Stomach (tissue), 9 donors: ENCODE data around the gene SEC23A. TPM values are rescaled to one million over a fixed set of nuclear protein-coding genes. Genes with fewer than 3 reads are reported as not detected.
"Not testable (repeated sequence)": the region's sequence is repeated elsewhere in the genome, so short reads cannot be mapped to it uniquely, and the experiment has no call there.

ENCODE experiments used
- DNase-seq, 2 donors: peaks; one replicate each; pipeline versions ENCODE4 v3.0.0 to v3.0.0-alpha.2; 2013 to 2019
- H3K27ac ChIP-seq, 5 donors: fragments of 200-600 bp in 4 of 5; sonication (generic) in 4 of 5; one replicate each; pipeline ENCODE4 v1.5.1; 2013 to 2019; ENCODE audit warnings: mild to moderate bottlenecking in 1 of 5, moderate library complexity in 1 of 5
- H3K27me3 ChIP-seq, 3 donors: fragments of 200-600 bp; sonication (generic); one replicate each; pipeline ENCODE4 v1.5.1; 2017 to 2019; ENCODE audit warnings: mixed run types in 1 of 3
- H3K36me3 ChIP-seq, 4 donors: fragments of 200-600 bp; sonication (generic); 1 replicate in 3 of 4; 2 replicates in 1 of 4; pipeline ENCODE4 v1.5.1; 2016 to 2019
- H3K4me1 ChIP-seq, 4 donors: fragments of 200-600 bp; sonication (generic); one replicate each; pipeline ENCODE4 v1.5.1; 2016 to 2019
- H3K4me3 ChIP-seq, 4 donors: fragments of 200-600 bp; sonication (generic) in 3 of 4; one replicate each; pipeline ENCODE4 v1.5.1; 2016 to 2019; ENCODE audit warnings: mild to moderate bottlenecking in 1 of 4
- H3K9me3 ChIP-seq, 4 donors: fragments of 200-600 bp; sonication (generic); one replicate each; pipeline ENCODE4 v1.5.1; 2016 to 2019
- EP300 ChIP-seq: sonication (generic); formaldehyde crosslinking; IDR thresholded peaks from one replicate; pipeline ENCODE4 v1.6.1; 2017; ENCODE audit warnings: antibody characterized with exemption
- POLR2A ChIP-seq, 4 donors: fragments of 450-650 bp; IDR thresholded peaks; one replicate each; pipeline ENCODE4 v1.6.1; 2016; ENCODE audit warnings: antibody characterized with exemption in 4 of 4, control low read depth in 2 of 4, mild to moderate bottlenecking in 1 of 4, moderate library complexity in 1 of 4
- POLR2AphosphoS5 ChIP-seq, 3 donors: sonication (generic); formaldehyde crosslinking; IDR thresholded peaks; one replicate each; pipeline ENCODE4 v1.6.1; 2016; ENCODE audit warnings: antibody characterized with exemption in 3 of 3
- WGBS, 5 donors: extraction: QIAGEN DNeasy Blood & Tissue Kit in 3 of 5; methylation state at CpG; one replicate each; pipeline versions ENCODE4 v1.1.5 to v1.1.7; 2013 to 2018; 5-methylcytosine and 5-hydroxymethylcytosine counted together
- intact Hi-C: fragments of 100-400 bp; cut with DNase I; formaldehyde crosslinking; loops from one replicate; pipeline ENCODE4 v1.15.1; 2023; ENCODE audit warnings: low total_unique reads
- polyA plus RNA-seq, 3 donors: library from polyadenylated mRNA; stranded (reverse); fragments of 200-250 nt; gene quantifications; one replicate each; pipeline ENCODE4 v1.2.3, GENCODE V29; 2013
- total RNA-seq, 5 donors: library from RNA; depleted of rRNA; stranded (reverse); fragments of >200 nt; gene quantifications; one replicate each; pipeline versions ENCODE4 v1.1.0 to v1.2.3, GENCODE V29; 2014 to 2016
- TF ChIP-seq, protein P1 (sequence below), 7 experiments: fragments of 450-650 bp in 4 of 7; fragments of 200-600 bp in 3 of 7; sonication (generic) in 3 of 7; IDR thresholded peaks; one replicate each; pipeline ENCODE4 v1.5.1; 2016 to 2019; ENCODE audit warnings: antibody characterized with exemption in 7 of 7, control low read depth in 2 of 7, mild to moderate bottlenecking in 1 of 7
- donor health status: healthy with polysubstance abuse.
- donor health status: Bipolar disorder and iron deficiency.
- donor health status: healthy.

Gene SEC23A
- total and polyA plus RNA-seq, 8 donors, result 12.3 to 584 (median 68.6) TPM

DNA sequence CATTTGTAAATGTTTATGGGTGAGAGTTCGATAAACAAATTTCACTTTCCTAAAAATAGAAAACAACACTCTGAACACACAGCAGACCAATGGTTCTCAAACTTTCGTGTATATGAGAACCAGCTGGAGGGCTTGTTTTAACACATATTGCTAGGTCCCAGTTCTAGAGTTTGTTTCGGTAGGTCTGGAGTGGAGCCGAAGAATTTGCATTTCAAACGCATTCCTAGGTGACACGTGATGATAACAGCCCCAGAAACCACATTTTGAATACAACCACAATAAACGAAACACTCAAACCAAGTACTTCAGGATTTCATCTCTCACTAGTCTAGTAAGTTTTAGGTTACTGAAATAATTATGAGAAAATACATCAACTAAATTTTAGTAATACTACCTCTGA, 17.1 kb downstream of the SEC23A start:
- Histone ChIP-seq H3K4me3 (no peak overlapping the region), H3K27me3 (no peaks in the 10 kb centered on the region), H3K27ac (no peak overlapping the region), H3K9me3 (no peaks in the 10 kb centered on the region), H3K4me1 (peaks cover 0 to 6% (median 0%) of the 10 kb centered on the region in 4 donors), H3K36me3 (peaks cover 61 to 100% (median 99%) of the 10 kb centered on the region in 4 donors)
- intact Hi-C loops, result no loop called here
- no peak for TF ChIP-seq POLR2AphosphoS5 (IDR thresholded peaks at IDR 0.05)
- WGBS, 5 donors, result 72 to 85% (median 81%) methylated on average over 7 of the region's 7 CpGs
- DNase-seq, result no peak

DNA sequence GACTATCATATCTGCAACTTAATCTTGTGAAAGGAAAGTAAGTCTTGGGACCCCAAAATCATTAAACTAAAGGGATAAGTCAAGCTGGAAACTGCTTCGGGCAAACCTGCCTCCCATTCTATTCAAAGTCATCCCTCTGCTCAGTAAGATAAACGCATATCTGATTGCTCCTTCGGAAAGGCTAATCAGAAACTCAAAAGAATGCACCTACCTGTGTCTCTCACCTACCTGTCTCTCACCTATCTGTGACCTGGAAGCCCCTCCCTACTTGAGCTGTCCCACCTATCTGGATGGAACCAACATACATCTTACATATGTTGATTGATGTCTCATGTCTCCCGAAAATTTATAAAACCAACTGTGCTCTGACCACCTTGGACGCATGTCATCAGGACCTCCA, 19.9 kb downstream of the SEC23A start:
- Histone ChIP-seq H3K9me3 (no peaks in the 10 kb centered on the region), H3K4me1 (no peaks in the 10 kb centered on the region), H3K36me3 (peaks cover 47 to 99% (median 97%) of the 10 kb centered on the region in 4 donors), H3K27ac (no peak overlapping the region), H3K27me3 (no peaks in the 10 kb centered on the region), H3K4me3 (no peak overlapping the region)
- WGBS, 5 donors, result 62 to 76% (median 68%) methylated on average over 5 of the region's 5 CpGs
- DNase-seq, result no peak
- TF ChIP-seq POLR2A (IDR thresholded peaks at IDR 0.05), result no peak
- TF ChIP-seq, protein P1, sequence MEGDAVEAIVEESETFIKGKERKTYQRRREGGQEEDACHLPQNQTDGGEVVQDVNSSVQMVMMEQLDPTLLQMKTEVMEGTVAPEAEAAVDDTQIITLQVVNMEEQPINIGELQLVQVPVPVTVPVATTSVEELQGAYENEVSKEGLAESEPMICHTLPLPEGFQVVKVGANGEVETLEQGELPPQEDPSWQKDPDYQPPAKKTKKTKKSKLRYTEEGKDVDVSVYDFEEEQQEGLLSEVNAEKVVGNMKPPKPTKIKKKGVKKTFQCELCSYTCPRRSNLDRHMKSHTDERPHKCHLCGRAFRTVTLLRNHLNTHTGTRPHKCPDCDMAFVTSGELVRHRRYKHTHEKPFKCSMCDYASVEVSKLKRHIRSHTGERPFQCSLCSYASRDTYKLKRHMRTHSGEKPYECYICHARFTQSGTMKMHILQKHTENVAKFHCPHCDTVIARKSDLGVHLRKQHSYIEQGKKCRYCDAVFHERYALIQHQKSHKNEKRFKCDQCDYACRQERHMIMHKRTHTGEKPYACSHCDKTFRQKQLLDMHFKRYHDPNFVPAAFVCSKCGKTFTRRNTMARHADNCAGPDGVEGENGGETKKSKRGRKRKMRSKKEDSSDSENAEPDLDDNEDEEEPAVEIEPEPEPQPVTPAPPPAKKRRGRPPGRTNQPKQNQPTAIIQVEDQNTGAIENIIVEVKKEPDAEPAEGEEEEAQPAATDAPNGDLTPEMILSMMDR (IDR thresholded peaks at IDR 0.05), result no peak
- TF ChIP-seq EP300, result no peak
- TF ChIP-seq POLR2AphosphoS5 (IDR thresholded peaks at IDR 0.05), result no peak
- intact Hi-C loops, result no loop called here

DNA sequence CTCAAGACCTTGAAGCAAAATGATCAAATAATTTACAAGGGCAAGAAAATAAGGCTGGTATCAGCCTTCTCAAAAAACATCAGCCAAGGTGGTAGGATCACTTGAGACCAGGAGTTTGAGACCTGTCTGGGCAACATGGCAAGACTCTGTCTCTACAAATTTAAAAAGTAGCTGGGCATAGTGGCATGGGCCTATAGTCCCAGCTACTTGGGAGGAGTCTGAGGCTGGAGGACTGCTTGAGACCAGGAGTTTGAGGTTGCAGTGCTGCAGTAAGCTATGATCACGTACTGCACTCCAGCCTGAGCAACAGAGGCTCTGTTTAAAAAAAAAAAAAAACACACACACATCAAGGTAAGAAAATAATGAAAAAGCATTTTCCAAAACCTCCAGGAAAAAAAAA, 22.1 kb downstream of the SEC23A start:
- Histone ChIP-seq H3K4me3 (no peak overlapping the region), H3K27me3 (no peaks in the 10 kb centered on the region), H3K27ac (no peak overlapping the region), H3K9me3 (no peaks in the 10 kb centered on the region), H3K36me3 (peaks cover 38 to 99% (median 97%) of the 10 kb centered on the region in 4 donors), H3K4me1 (no peaks in the 10 kb centered on the region)
- TF ChIP-seq, protein P1 (IDR thresholded peaks at IDR 0.05), result no peak
- TF ChIP-seq POLR2AphosphoS5 (IDR thresholded peaks at IDR 0.05) (no peak), POLR2A (IDR thresholded peaks at IDR 0.05) (no peak), EP300 (no peak)
- intact Hi-C loops, result no loop called here
- WGBS, 5 donors, result 90 to 100% (median 94%) methylated on average over 1 of the region's 1 CpG
- no peak for DNase-seq

DNA sequence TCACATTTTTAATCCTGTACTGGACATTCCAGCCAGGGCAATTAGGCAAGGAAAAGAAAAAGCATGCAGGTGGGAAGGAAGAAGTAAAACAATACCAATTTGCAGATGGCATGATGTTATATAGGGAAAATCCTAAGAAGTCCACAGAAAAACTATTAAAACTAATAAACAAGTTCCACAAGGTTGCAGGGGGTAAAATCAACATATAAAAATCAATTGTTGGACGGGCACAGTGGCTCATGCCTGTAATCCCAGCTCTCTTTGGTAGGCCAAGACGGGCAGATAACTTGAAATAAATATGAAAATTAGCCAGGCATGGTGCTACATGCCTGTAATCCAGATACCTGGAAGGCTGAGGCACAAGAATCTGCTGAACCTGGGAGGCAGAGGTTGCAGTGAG, 31.9 kb downstream of the SEC23A start:
- no peaks in the 10 kb centered on the region for H3K27me3 ChIP-seq
- H3K4me3 ChIP-seq, result no peak overlapping the region
- H3K9me3 ChIP-seq, result no peaks in the 10 kb centered on the region
- no peaks in the 10 kb centered on the region for H3K4me1 ChIP-seq
- H3K36me3 ChIP-seq, result peaks cover 30 to 96% (median 88%) of the 10 kb centered on the region in 4 donors
- no peak for DNase-seq
- no peak overlapping the region for H3K27ac ChIP-seq
- WGBS, 5 donors, result 82 to 100% (median 89%) methylated on average over 2 of the region's 2 CpGs
- intact Hi-C loops, result no loop called here
- TF ChIP-seq EP300 (no peak), POLR2AphosphoS5 (IDR thresholded peaks at IDR 0.05) (no peak), POLR2A (IDR thresholded peaks at IDR 0.05) (no peak)
- TF ChIP-seq, protein P1 (IDR thresholded peaks at IDR 0.05), result no peak

DNA sequence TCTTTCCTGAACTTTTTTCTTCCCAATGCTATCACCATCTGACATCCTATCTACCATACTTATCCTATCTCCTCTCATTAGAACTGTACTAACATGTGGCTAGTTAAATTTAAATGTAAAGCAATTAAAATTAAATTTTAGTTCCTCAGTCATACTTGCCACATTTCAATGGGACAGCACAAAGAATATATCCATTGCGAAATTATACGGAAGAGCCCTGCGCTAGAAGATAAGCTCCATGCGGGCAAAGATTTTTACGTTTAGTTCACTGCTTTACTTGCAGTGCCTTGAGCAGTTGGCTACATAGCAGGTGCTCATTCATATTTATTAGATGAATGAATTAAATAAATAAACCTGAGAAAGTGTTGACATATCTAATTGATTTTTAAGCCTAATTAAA, 33.1 kb downstream of the SEC23A start:
- Histone ChIP-seq H3K36me3 (peaks cover 30 to 94% (median 87%) of the 10 kb centered on the region in 4 donors), H3K27me3 (no peaks in the 10 kb centered on the region), H3K4me3 (no peak overlapping the region), H3K9me3 (no peaks in the 10 kb centered on the region), H3K27ac (no peak overlapping the region), H3K4me1 (no peaks in the 10 kb centered on the region)
- intact Hi-C loops, result no loop called here
- TF ChIP-seq, protein P1 (IDR thresholded peaks at IDR 0.05), result no peak
- DNase-seq, result no peak
- WGBS, 5 donors, result 97 to 99% (median 98%) methylated on average over 5 of the region's 5 CpGs

DNA sequence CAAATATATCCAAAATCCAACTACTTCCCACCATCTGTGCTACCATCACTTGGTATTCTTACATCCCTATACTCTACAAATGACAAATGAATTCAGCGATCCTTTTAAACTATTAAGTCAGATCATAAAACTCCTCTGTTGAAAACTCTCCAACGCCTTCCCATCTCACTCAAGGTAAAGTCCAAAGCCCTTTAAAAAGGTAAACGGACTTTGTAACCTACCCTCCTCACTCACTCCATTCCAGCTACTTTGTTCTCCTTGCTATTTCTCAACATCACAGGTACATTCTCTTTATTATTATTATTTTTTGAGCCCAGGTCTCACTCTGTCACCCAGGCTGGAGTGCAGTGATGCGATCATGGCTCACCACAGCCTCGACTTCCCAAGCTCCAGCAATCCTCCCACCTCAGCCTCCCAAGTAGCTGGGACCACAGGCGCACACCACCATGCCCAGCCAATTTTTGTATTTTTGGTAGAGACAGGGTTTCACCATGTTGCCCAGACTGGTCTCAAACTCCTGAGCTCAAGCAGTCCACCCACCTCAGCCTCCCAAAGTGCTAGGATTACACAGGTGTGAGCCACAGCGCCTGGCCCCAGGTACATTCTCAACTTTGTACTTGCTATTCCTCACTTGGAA, 33.7 kb downstream of the SEC23A start:
- DNase-seq, H3K9me3 ChIP-seq, H3K4me1 ChIP-seq, H3K27ac ChIP-seq, H3K27me3 ChIP-seq, intact Hi-C loops, H3K4me3 ChIP-seq: not testable (repeated sequence)
- H3K36me3 ChIP-seq, result peaks cover 26 to 94% (median 87%) of the 10 kb centered on the region in 4 donors
- WGBS, 5 donors, result 93 to 98% (median 96%) methylated on average over 7 of the region's 7 CpGs
